Colonic mucosa (tissue), 4 donors: ENCODE measurements around the gene SKAP1. TPM values are rescaled to one million over a fixed set of nuclear protein-coding genes. Genes with fewer than 3 reads are reported as not detected.

Experiments used
- DNase-seq: peaks from one replicate; pipeline ENCODE4 v3.0.0-alpha.2; 2020
- H3K27ac ChIP-seq: fragments of 200-600 bp; one replicate; pipeline ENCODE4 v1.8.0; 2021
- H3K27me3 ChIP-seq: fragments of 200-600 bp; one replicate; pipeline ENCODE4 v1.8.0; 2021
- H3K36me3 ChIP-seq: fragments of 200-600 bp; one replicate; pipeline ENCODE4 v1.8.0; 2021
- H3K4me1 ChIP-seq: fragments of 200-600 bp; one replicate; pipeline ENCODE4 v1.8.0; 2021; ENCODE audit warnings: mild to moderate bottlenecking
- H3K4me3 ChIP-seq: fragments of 200-600 bp; one replicate; pipeline ENCODE4 v1.8.0; 2021
- H3K9ac ChIP-seq, 2 donors: one replicate each; pipeline ENCODE4 v1.7.0; 2013; ENCODE audit warnings: control low read depth in 2 of 2, low read depth in 2 of 2, low read length in 2 of 2
- H3K9me3 ChIP-seq: fragments of 200-600 bp; one replicate; pipeline ENCODE4 v1.8.0; 2021
- intact Hi-C: fragments of 100-400 bp; cut with DNase I; formaldehyde crosslinking; loops from one replicate; pipeline ENCODE4 v1.14.1; 2022
- total RNA-seq, 2 donors: library from RNA; stranded (reverse); fragmentation: NEBNext Ultra II Directional in 1 of 2; extraction: Animal tissue kit (Norgen Biotek cat#: 25700) in 1 of 2; gene quantifications; one replicate each; pipeline ENCODE4 v1.2.1, GENCODE V29; 2021
- TF ChIP-seq, protein P1 (sequence below): fragments of 200-600 bp; IDR thresholded peaks from one replicate; pipeline ENCODE4 v1.8.0; 2022; ENCODE audit warnings: antibody characterized with exemption, mild to moderate bottlenecking
- donor health status: healthy.
- donor health status: DM: no; HTN: no; CAD: no.
- donor health status: DM: no; HTN: no; CAD: no.

Gene SKAP1
- total RNA-seq, 2 donors from 2014 or later, result 1.2 to 2.1 TPM

DNA sequence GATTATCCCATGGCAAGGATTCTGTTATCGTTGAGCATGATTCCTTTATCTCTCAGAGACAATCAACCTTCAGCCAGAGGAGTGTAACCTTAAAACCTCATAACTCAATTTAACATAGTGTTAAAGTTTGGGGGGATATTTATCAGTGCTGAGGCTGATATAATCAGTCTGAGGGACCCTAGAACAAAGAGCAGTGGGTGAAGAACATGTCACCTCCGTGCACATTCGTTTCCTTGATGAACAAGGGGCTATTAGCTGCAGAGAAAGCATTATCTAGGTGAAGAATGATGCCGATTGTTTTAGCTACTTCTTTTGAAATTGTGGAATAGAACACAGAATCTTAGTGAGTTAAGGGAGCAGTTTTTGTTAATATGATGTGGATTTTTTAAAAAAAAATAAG, 99.1 kb downstream of the SKAP1 start:
- H3K9ac ChIP-seq, result no peak overlapping the region
- no peaks in the 10 kb centered on the region for H3K27me3 ChIP-seq
- TF ChIP-seq, protein P1, sequence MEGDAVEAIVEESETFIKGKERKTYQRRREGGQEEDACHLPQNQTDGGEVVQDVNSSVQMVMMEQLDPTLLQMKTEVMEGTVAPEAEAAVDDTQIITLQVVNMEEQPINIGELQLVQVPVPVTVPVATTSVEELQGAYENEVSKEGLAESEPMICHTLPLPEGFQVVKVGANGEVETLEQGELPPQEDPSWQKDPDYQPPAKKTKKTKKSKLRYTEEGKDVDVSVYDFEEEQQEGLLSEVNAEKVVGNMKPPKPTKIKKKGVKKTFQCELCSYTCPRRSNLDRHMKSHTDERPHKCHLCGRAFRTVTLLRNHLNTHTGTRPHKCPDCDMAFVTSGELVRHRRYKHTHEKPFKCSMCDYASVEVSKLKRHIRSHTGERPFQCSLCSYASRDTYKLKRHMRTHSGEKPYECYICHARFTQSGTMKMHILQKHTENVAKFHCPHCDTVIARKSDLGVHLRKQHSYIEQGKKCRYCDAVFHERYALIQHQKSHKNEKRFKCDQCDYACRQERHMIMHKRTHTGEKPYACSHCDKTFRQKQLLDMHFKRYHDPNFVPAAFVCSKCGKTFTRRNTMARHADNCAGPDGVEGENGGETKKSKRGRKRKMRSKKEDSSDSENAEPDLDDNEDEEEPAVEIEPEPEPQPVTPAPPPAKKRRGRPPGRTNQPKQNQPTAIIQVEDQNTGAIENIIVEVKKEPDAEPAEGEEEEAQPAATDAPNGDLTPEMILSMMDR, result no peak
- H3K4me3 ChIP-seq, result no peak overlapping the region
- H3K27ac ChIP-seq, result no peak overlapping the region
- DNase-seq, result no peak
- intact Hi-C loops, result no loop called here
- no peaks in the 10 kb centered on the region for H3K36me3 ChIP-seq
- H3K9me3 ChIP-seq, result no peaks in the 10 kb centered on the region
- H3K4me1 ChIP-seq, result no peaks in the 10 kb centered on the region

DNA sequence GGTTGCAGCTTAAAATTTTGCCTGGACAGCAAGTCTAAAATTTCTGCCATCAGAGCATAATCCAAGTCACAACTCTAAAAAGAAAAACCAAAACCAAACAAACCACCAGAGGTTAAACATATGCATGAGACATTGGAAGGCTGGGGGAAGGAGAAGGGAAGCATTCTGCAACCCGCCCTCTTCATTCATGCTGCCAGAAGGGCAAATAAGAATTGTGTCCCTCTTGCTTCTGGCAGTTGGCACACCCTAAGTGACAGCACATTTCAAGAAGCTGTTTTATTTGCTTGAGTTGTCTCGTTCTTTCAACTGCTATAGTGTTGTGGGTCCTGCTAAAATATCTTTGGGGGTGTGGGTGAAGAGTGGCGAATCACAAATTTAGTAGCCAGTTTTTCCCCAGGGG, 99.6 kb downstream of the SKAP1 start:
- H3K9ac ChIP-seq, result no peak overlapping the region
- no peaks in the 10 kb centered on the region for H3K36me3 ChIP-seq
- H3K27me3 ChIP-seq, result no peaks in the 10 kb centered on the region
- intact Hi-C loops, result no loop called here
- DNase-seq, result no peak
- no peaks in the 10 kb centered on the region for H3K9me3 ChIP-seq
- no peak overlapping the region for H3K4me3 ChIP-seq
- H3K27ac ChIP-seq, result no peak overlapping the region
- TF ChIP-seq, protein P1, result no peak
- H3K4me1 ChIP-seq, result no peaks in the 10 kb centered on the region

DNA sequence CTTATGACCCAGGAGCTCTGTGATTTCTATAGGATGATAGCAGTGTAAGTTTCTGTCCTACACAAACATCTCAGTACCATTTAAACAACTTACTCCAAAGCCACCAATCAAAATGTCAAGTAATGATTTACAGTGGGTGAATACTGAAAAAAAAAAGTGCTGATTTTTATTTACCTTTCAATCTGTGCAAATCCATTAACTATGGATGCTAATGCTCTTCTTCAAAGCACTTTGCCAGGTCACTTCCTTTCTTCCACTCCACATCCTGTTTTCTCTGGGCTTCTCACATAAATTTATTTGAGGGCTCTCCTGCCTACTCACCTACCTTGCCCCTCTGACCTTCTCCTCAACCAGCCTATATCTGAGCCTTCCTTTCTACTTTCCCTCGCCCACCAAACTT, 101.6 kb downstream of the SKAP1 start:
- Histone ChIP-seq H3K9ac (no peak overlapping the region), H3K4me3 (no peak overlapping the region), H3K9me3 (no peaks in the 10 kb centered on the region), H3K27me3 (no peaks in the 10 kb centered on the region), H3K27ac (no peak overlapping the region), H3K4me1 (no peaks in the 10 kb centered on the region), H3K36me3 (no peaks in the 10 kb centered on the region)
- intact Hi-C loops, result no loop called here
- TF ChIP-seq, protein P1, result no peak
- no peak for DNase-seq

DNA sequence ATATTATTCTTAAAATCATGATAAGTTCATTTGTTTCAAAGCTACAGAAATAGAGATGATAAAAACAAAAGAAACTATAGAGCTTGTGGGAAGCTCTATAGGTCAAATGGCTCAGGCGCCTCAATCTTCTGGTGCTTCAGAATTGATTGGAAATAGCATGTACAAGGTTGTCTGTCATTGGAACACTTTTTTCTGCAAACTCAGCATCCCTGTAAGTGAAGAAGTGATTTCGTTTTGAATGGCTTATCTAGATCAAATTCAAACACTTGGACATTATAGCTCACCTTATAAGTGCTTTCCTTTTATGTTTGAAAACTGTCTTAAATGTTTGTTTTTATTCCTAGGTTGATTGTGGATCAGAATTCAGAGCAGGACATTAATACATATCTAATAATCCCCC, 103.7 kb downstream of the SKAP1 start:
- Histone ChIP-seq H3K27me3 (no peaks in the 10 kb centered on the region), H3K4me1 (no peaks in the 10 kb centered on the region), H3K4me3 (no peak overlapping the region), H3K27ac (no peak overlapping the region), H3K9ac (no peak overlapping the region), H3K9me3 (no peaks in the 10 kb centered on the region), H3K36me3 (no peaks in the 10 kb centered on the region)
- intact Hi-C loops, result no loop called here
- DNase-seq, result no peak
- TF ChIP-seq, protein P1, result no peak

DNA sequence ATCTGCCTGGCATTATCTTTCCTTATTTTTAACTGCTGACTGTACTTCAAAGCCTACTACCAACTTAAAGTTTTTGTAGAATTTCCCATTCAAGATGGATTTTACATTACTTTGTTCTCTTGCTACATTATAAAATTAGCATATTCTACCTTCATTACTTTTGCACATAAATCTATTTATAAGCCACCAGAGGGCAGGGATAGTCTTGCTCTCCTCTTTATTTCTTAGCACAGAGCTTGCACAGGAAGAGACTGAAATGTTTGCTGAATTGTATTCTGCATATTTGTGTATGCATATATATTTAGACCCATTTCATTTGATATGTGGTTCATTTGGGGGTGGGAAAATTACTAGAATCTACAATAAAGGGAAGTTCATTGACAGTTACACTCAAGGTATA, 108.0 kb downstream of the SKAP1 start:
- Histone ChIP-seq H3K9ac (no peak overlapping the region), H3K27me3 (no peaks in the 10 kb centered on the region)
- TF ChIP-seq, protein P1, result no peak

DNA sequence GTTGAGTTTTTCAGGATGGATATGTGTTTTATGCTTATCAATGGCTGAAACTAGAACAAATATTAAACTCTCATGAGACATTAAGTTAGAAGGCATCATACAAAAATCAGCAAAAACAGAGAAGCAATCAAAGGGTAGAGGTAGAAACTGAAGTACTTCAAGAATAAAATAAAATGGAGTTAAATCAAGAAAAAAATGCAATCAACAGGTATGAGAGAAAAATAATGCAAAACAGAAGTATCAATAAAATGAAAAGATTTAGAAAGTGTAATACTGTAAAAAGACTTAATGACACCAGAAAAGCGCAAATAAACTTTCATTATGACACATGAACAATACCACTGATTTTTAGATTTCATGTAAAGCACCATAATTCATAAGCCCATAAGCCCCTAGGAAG, 112.3 kb downstream of the SKAP1 start:
- no peaks in the 10 kb centered on the region for H3K27me3 ChIP-seq
- no peaks in the 10 kb centered on the region for H3K4me1 ChIP-seq
- intact Hi-C loops, result no loop called here
- H3K36me3 ChIP-seq, result no peaks in the 10 kb centered on the region
- no peak overlapping the region for H3K9ac ChIP-seq
- TF ChIP-seq, protein P1, result no peak
- no peak overlapping the region for H3K27ac ChIP-seq
- no peak for DNase-seq
- H3K9me3 ChIP-seq, result no peaks in the 10 kb centered on the region
- H3K4me3 ChIP-seq, result no peak overlapping the region

More for the DNA sequence above, 108.0 kb downstream of the SKAP1 start:
- Histone ChIP-seq H3K4me3 (no peak overlapping the region), H3K4me1 (no peaks in the 10 kb centered on the region), H3K27ac (no peak overlapping the region), H3K36me3 (no peaks in the 10 kb centered on the region), H3K9me3 (no peaks in the 10 kb centered on the region)
- DNase-seq, result no peak
- intact Hi-C loops, result no loop called here
